Measurements from ENCODE around the gene LRMDA. TPM values are rescaled to one million over a fixed set of nuclear protein-coding genes. Genes with fewer than 3 reads are reported as not detected.

The LRMDA gene
- total and polyA plus RNA-seq, 4 donors, result 12.1 to 40.8 (median 21.6) TPM

- H3K4me3 ChIP-seq, result no peak overlapping the region
- H3K4me1 ChIP-seq (ENCODE audit: control insufficient read depth in 5 of 5, insufficient read depth in 5 of 5, low read length in 5 of 5), result peaks cover 0 to 11% (median 5%) of the 10 kb centered on the region in 5 donors
- no peak for DNase-seq
- WGBS, 2 donors, result 93 to 94% methylated on average over 7 of the region's 7 CpGs
- no peak for TF ChIP-seq CTCF (IDR thresholded peaks at IDR 0.05; ENCODE audit: control extremely low read depth, extremely low read depth)
- no peak overlapping the region for H3K27ac ChIP-seq (ENCODE audit: low read depth in 1 of 2, low read length in 1 of 2)
- no peaks in the 10 kb centered on the region for H3K27me3 ChIP-seq (ENCODE audit: control insufficient read depth in 3 of 3, insufficient read depth in 3 of 3, low read length in 2 of 3)
- no peak for ATAC-seq (ENCODE audit: insufficient read depth, low FRiP score)
- no peaks in the 10 kb centered on the region for H3K36me3 ChIP-seq (ENCODE audit: control insufficient read depth in 4 of 4, insufficient read depth in 4 of 4, low read length in 4 of 4)
- H3K9me3 ChIP-seq (ENCODE audit: control insufficient read depth in 4 of 4, insufficient read depth in 3 of 4, low read length in 3 of 4), result no peaks in the 10 kb centered on the region
- H3K9ac ChIP-seq (ENCODE audit: insufficient read depth in 1 of 2, low read length in 2 of 2), result no peak overlapping the region
Measured at GRCh38 chr10:75877877-75878276, 446.5 kb downstream of the LRMDA start.

GRCh38 chr10:75878586-75878985 is 447.2 kb downstream of the LRMDA start:
- Histone ChIP-seq H3K36me3 (ENCODE audit: control insufficient read depth in 4 of 4, insufficient read depth in 4 of 4, low read length in 4 of 4) (no peaks in the 10 kb centered on the region), H3K4me3 (no peak overlapping the region), H3K9ac (ENCODE audit: insufficient read depth in 1 of 2, low read length in 2 of 2) (no peak overlapping the region), H3K27ac (ENCODE audit: low read depth in 1 of 2, low read length in 1 of 2) (no peak overlapping the region), H3K4me1 (ENCODE audit: control insufficient read depth in 5 of 5, insufficient read depth in 5 of 5, low read length in 5 of 5) (peaks cover 0 to 11% (median 0%) of the 10 kb centered on the region in 5 donors), H3K27me3 (ENCODE audit: control insufficient read depth in 3 of 3, insufficient read depth in 3 of 3, low read length in 2 of 3) (no peaks in the 10 kb centered on the region), H3K9me3 (ENCODE audit: control insufficient read depth in 4 of 4, insufficient read depth in 3 of 4, low read length in 3 of 4) (no peaks in the 10 kb centered on the region)
- ATAC-seq (ENCODE audit: insufficient read depth, low FRiP score) (no peak), DNase-seq (no peak)
- 77 to 88% methylated on average over 2 of the region's 2 CpGs for WGBS, 2 donors
- no peak for TF ChIP-seq CTCF (IDR thresholded peaks at IDR 0.05; ENCODE audit: control extremely low read depth, extremely low read depth)

GRCh38 chr10:75880031-75880775 is 448.8 kb downstream of the LRMDA start:
- Histone ChIP-seq H3K9ac (ENCODE audit: insufficient read depth in 1 of 2, low read length in 2 of 2) (no peak overlapping the region), H3K4me3 (no peak overlapping the region), H3K27me3 (ENCODE audit: control insufficient read depth in 3 of 3, insufficient read depth in 3 of 3, low read length in 2 of 3) (no peaks in the 10 kb centered on the region), H3K27ac (ENCODE audit: low read depth in 1 of 2, low read length in 1 of 2) (no peak overlapping the region), H3K4me1 (ENCODE audit: control insufficient read depth in 5 of 5, insufficient read depth in 5 of 5, low read length in 5 of 5) (peaks cover 0 to 11% (median 0%) of the 10 kb centered on the region in 5 donors), H3K9me3 (ENCODE audit: control insufficient read depth in 4 of 4, insufficient read depth in 3 of 4, low read length in 3 of 4) (no peaks in the 10 kb centered on the region), H3K36me3 (ENCODE audit: control insufficient read depth in 4 of 4, insufficient read depth in 4 of 4, low read length in 4 of 4) (no peaks in the 10 kb centered on the region)
- peak in 1 of 3 donors; percentile 26 for DNase-seq
- no peak for TF ChIP-seq CTCF (IDR thresholded peaks at IDR 0.05; ENCODE audit: control extremely low read depth, extremely low read depth)
- 68 to 71% methylated on average over 4 of the region's 4 CpGs for WGBS, 2 donors
- no peak for ATAC-seq (ENCODE audit: insufficient read depth, low FRiP score)

Measured in lung (tissue), 12 donors.